ENCODE measurements around the gene HERPUD1. TPM values are rescaled to one million over a fixed set of nuclear protein-coding genes. Genes with fewer than 3 reads are reported as not detected.
A peak's percentile ranks its signal among the peaks of the same experiment; 100 is the strongest.

HERPUD1 gene
- total and polyA plus RNA-seq, 2 of the 8 experiments (the other 6 are each of a cell fraction or from before 2014, with no cell fraction given): 23.3 to 34.7 TPM

DNA sequence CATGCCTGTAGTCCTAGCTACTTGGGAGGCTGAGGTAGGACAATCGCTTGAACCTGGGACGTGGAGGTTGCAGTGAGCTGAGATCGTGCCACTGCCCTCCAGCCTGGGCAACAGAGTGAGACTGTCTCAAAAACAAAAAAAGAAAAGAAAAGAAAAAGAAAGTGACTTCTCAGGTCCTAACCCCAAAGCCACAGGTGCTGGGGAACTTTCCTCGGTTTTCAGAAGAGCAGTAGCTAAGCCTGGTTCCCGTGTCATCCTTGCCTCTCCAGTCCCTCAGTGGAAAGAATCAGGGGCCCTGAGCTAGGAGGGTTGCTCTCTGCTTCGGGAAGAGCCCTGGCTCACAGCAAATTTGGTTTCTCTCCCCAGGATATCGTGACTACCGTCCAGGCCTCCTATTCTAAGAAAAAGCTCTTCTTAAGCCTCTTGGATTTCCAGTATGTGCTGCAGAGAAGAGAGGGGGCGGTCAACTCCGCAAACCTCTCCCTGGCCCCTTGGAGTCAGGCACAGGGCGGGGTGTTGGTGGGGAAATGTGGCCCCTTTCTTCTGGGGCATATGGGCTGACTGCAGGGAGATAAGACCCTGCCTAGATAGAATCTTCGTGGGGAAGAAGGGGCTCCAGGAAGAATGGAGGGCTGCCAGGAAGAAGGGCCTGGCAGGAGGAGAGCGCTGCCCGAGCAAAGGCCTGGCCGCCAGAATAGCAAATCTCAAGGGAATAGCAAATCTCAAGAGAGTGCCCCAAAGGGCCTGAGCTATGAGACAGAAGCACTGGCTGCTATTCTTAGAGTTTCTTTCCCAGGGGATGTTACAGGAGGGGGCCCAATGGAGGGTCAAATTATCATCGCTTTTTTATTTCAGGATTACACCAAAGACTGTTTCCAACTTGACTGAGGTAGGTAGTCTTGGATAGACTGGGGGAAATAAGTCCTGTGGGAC, 49.1 kb downstream of the HERPUD1 start:
- ChIA-PET CTCF (ENCODE audit: partially characterized antibody) (interaction anchor here (0.7 to 8.1 kb wide), 8 partner anchors 11 to 118 kb away, joined by 3 to 67 read pairs (median 4); no protein-coding TSS in a partner anchor), POLR2A (ENCODE audit: partially characterized antibody) (interaction anchor here (0.7 to 2.1 kb wide), 2 partner anchors 9 to 14 kb away, joined by 3 to 4 read pairs; partner anchors contain the start of gene NLRC5)
- Histone ChIP-seq H3K79me1 (ENCODE audit: low read depth, low read length) (no peaks in the 10 kb centered on the region), H4K91ac (replicated peaks; ENCODE audit: insufficient read length, low read length) (no peak overlapping the region), H3K4me1 (replicated peaks in 1 of 4; ENCODE audit: control insufficient read depth in 3 of 4, insufficient read depth in 4 of 4, low read length in 3 of 4) (no peaks in the 10 kb centered on the region), H3K14ac (ENCODE audit: insufficient read length) (no peak overlapping the region), H3K4ac (replicated peaks; ENCODE audit: insufficient read length, low read depth, low read length) (no peak overlapping the region), H2BK20ac (ENCODE audit: low read length) (no peak overlapping the region), H3K4me2 (ENCODE audit: insufficient read depth in 1 of 2, low read depth in 2 of 2, low read length in 2 of 2) (no peak overlapping the region), H3K79me2 (ENCODE audit: control insufficient read depth in 1 of 2, insufficient read depth in 2 of 2, low read length in 2 of 2) (no peaks in the 10 kb centered on the region), H2AFZ (ENCODE audit: low read length) (no peak overlapping the region), H3K36me3 (ENCODE audit: control insufficient read depth in 2 of 4, insufficient read depth in 4 of 4, low read length in 3 of 4) (no peaks in the 10 kb centered on the region), H4K8ac (ENCODE audit: extremely low read depth, insufficient read depth, low read length) (no peak overlapping the region), H3K9ac (replicated peaks in 1 of 4; ENCODE audit: extremely low read depth in 1 of 4, low read depth in 3 of 4, low read length in 3 of 4) (no peak overlapping the region), H3K56ac (replicated peaks; ENCODE audit: insufficient read length, low read depth, low read length) (no peak overlapping the region), H4K5ac (ENCODE audit: insufficient read length, low read depth, low read length) (no peak overlapping the region), H3K27ac (ENCODE audit: low read depth, low read length) (no peak overlapping the region), H3K18ac (ENCODE audit: extremely low read depth, low read length) (no peak overlapping the region), H2BK5ac (ENCODE audit: low read depth, low read length) (no peak overlapping the region), H2BK15ac (ENCODE audit: low read length) (no peak overlapping the region), H3K4me3 (ENCODE audit: extremely low read depth in 1 of 4, insufficient read depth in 2 of 4, low read depth in 3 of 4, low read length in 4 of 4) (no peak overlapping the region), H4K20me1 (replicated peaks in 1 of 2; ENCODE audit: control insufficient read depth in 1 of 2, insufficient read depth in 2 of 2, low read length in 2 of 2) (no peaks in the 10 kb centered on the region), H3K23ac (ENCODE audit: insufficient read length) (no peak overlapping the region), H2AK5ac (ENCODE audit: low read depth, low read length) (no peak overlapping the region), H3K27me3 (replicated peaks in 1 of 4; ENCODE audit: control insufficient read depth in 3 of 4, extremely low read depth in 1 of 4, insufficient read depth in 3 of 4, low read length in 3 of 4) (no peaks in the 10 kb centered on the region), H3K23me2 (ENCODE audit: low read depth, low read length) (no peaks in the 10 kb centered on the region), H2BK120ac (replicated peaks; ENCODE audit: low read depth, low read length) (no peak overlapping the region), H2BK12ac (ENCODE audit: low read depth, low read length) (no peak overlapping the region), H3K9me3 (ENCODE audit: insufficient read depth in 2 of 2, low read depth in 1 of 2, low read length in 1 of 2) (no peaks in the 10 kb centered on the region)
- 80% methylated on average over 13 of the region's 16 CpGs; no CpG with 5 or more reads in 1 of the 2 experiments for whole genome bisulfite sequencing, 2 experiments (ENCODE audit: extremely low coverage in 1 of 2, insufficient coverage in 1 of 2, insufficient read length in 1 of 2, insufficient replicate concordance in 2 of 2, low coverage in 1 of 2, low lambda C conversion rate in 2 of 2, missing lambda C conversion rate in 1 of 2)
- no peak for FAIRE-seq
- DNase-seq (ENCODE audit: low read depth in 1 of 2, low spot score in 2 of 2): no peak
- TF ChIP-seq RAD21 (IDR thresholded peaks at IDR 0.05 in 1 of 2, conservative IDR thresholded peaks at IDR 0.05 in 1 of 2; ENCODE audit: low read depth in 2 of 2, low read length in 2 of 2): 0 out of 4 replicates have a peak, but pooled peaks of 1 of the 2 experiments have one; percentile 6
